ENCODE results near the gene SERPINB4. TPM values are rescaled to one million over a fixed set of nuclear protein-coding genes. Genes with fewer than 3 reads are reported as not detected.

SERPINB4 gene
- total and polyA plus RNA-seq, 2 experiments from 2014 or later, result 1.2 to 1.5 TPM

GRCh38 chr18:63613420-63613819, 30.6 kb downstream of the SERPINB4 start (continued):
- TF ChIP-seq REST (IDR thresholded peaks at IDR 0.05; ENCODE audit: unreplicated experiment) (no peak), POLR2AphosphoS5 (IDR thresholded peaks at IDR 0.05; ENCODE audit: low read depth) (no peak), NANOG (IDR thresholded peaks at IDR 0.05; ENCODE audit: borderline replicate concordance) (no peak), JUNB (IDR thresholded peaks at IDR 0.05; ENCODE audit: unreplicated experiment) (no peak), EZH2 (IDR thresholded peaks at IDR 0.05; ENCODE audit: low read depth, unreplicated experiment) (no peak), EZH2phosphoT487 (IDR thresholded peaks at IDR 0.05; ENCODE audit: unreplicated experiment) (no peak)
- TF ChIP-seq, protein P1, sequence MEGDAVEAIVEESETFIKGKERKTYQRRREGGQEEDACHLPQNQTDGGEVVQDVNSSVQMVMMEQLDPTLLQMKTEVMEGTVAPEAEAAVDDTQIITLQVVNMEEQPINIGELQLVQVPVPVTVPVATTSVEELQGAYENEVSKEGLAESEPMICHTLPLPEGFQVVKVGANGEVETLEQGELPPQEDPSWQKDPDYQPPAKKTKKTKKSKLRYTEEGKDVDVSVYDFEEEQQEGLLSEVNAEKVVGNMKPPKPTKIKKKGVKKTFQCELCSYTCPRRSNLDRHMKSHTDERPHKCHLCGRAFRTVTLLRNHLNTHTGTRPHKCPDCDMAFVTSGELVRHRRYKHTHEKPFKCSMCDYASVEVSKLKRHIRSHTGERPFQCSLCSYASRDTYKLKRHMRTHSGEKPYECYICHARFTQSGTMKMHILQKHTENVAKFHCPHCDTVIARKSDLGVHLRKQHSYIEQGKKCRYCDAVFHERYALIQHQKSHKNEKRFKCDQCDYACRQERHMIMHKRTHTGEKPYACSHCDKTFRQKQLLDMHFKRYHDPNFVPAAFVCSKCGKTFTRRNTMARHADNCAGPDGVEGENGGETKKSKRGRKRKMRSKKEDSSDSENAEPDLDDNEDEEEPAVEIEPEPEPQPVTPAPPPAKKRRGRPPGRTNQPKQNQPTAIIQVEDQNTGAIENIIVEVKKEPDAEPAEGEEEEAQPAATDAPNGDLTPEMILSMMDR (conservative IDR thresholded peaks at IDR 0.05; ENCODE audit: low read depth in 2 of 2), result no peak

- DNase-seq (ENCODE audit: low spot score) (no peak), ATAC-seq (no peak)
- H3K4me3 ChIP-seq, result no peak overlapping the region
- no peak overlapping the region for H2AFZ ChIP-seq
- Mint-ChIP-seq H3K27ac (no peak overlapping the region), H3K9me3 (no peaks in the 10 kb centered on the region), H3K27me3 (ENCODE audit: insufficient read depth, low read depth, poor library complexity) (no peaks in the 10 kb centered on the region), H3K4me1 (peaks cover 5% of the 10 kb centered on the region), H3K4me3 (no peak overlapping the region), H3K36me3 (ENCODE audit: low read depth) (no peaks in the 10 kb centered on the region)
- H3K9me2 ChIP-seq (ENCODE audit: insufficient read depth), result no peaks in the 10 kb centered on the region
- H3F3A ChIP-seq (replicated peaks; ENCODE audit: low read depth), result no peaks in the 10 kb centered on the region
- H4K20me1 ChIP-seq (replicated peaks; ENCODE audit: insufficient read depth), result no peaks in the 10 kb centered on the region
- no peaks in the 10 kb centered on the region for H3K79me2 ChIP-seq (replicated peaks; ENCODE audit: insufficient read depth)
- no peak overlapping the region for H3K27ac ChIP-seq (ENCODE audit: low read depth)
- H3K4me1 ChIP-seq (ENCODE audit: insufficient read depth), result peaks cover 9% of the 10 kb centered on the region
- no peak overlapping the region for H3K4me2 ChIP-seq
- no peaks in the 10 kb centered on the region for H3K27me3 ChIP-seq (ENCODE audit: insufficient read depth)
- H3K36me3 ChIP-seq (ENCODE audit: insufficient read depth), result no peaks in the 10 kb centered on the region
- TF ChIP-seq POLR2AphosphoS5 (IDR thresholded peaks at IDR 0.05; ENCODE audit: low read depth), result no peak
- no peak for TF ChIP-seq NANOG (IDR thresholded peaks at IDR 0.05; ENCODE audit: borderline replicate concordance)
- no peak for TF ChIP-seq EZH2phosphoT487 (IDR thresholded peaks at IDR 0.05; ENCODE audit: unreplicated experiment)
- TF ChIP-seq, protein P1 (conservative IDR thresholded peaks at IDR 0.05; ENCODE audit: low read depth in 2 of 2), result no peak
- no peak for TF ChIP-seq REST (IDR thresholded peaks at IDR 0.05; ENCODE audit: unreplicated experiment)
These were observed 37.5 kb downstream of the SERPINB4 start for GRCh38 chr18:63606526-63606925.

Data from GM23338 (cell line).